NCI-H1436 (cell line): Measurements from ENCODE around the gene RGP1.
A peak's percentile ranks its signal among the peaks of the same experiment; 100 is the strongest.

ENCODE experiments used
- DNase-seq: peaks from one replicate; lab custom pipeline; 2025; lab: John Stamatoyannopoulos, UW

RGP1 gene

GRCh38 chr9:35719546-35719945 lies 29.5 kb upstream of the RGP1 start:
- no peak for DNase-seq

GRCh38 chr9:35723426-35723825 lies 25.7 kb upstream of the RGP1 start:
- no peak for DNase-seq

DNA sequence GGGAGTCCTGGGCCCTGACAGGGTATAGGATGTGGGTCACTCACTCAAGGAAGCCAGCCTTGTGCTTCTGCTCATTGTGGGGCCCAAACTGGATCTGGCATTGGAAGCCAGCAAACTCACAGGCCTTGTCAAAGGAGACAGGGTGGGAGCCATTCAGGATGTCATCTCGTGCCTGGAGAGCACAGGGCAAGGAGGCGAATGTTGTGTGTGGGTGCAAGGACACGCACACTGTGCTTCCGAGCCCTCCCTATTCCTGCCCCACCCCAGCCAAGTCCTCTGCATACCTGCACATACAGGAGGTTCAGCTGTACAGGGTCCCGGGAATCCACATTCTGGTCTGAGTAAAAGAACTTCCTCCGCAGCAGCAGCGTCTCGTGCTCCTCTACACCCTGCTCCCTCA lies 25.2 kb upstream of the RGP1 start:
- DNase-seq, result no peak

DNA sequence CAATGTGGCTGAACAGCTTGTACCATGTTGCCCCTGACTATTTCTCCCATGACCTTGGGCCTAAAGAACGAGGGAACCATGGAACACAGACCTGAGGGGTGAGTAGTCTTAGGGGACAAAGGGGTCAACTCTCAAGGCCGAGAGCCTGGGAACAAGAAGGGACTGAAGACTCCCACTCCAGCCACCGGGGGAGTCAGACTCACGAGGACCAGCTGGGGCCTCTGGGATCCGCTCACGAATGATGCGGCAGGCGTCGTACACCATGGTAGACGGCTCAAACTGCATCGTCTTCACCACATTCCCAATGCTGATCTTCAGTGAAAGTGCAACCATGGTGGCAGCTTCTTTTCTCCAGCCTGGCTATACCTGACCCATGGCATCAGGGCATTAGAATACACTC lies 23.7 kb upstream of the RGP1 start:
- no peak for DNase-seq

DNA sequence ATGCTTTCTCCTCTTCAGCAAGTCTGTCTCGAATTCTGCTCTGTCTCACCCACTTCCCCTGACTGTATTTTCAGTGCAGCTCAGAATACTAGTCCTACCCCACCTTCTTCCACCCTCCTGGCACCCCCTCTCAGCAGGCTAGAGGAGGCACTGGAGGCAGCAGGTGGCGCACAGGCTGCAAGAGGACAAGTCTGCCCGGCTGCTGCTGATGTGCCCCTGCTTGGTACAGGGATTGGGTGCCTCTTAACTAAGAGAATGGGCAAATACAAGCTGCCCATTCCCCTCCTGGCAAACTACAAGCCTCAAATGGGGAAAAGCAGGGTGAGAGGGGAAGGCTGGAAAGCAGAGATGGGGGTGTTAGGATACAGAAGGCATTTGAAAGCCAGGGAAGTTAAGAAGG lies 22.2 kb upstream of the RGP1 start:
- DNase-seq, result no peak

DNA sequence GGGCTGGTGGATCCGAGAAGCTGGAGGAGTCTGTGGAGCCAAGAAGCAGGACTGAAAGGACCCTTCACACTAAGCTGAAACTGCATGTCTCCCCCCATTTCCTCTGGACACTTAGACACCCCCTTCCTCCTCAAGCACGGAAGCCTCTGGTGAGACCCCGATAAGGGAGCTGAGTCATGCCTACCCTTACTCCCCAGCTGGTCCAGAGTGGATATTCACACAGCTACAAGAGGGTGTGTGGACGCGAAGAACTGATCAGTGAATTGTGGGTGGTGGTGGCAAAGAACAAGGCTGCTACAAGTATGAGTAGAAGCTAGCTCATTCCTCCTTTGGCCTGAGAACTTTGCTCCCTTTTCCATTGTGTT lies 21.4 kb upstream of the RGP1 start:
- no peak for DNase-seq

GRCh38 chr9:35728041-35728971 lies 20.8 kb upstream of the RGP1 start:
- no peak for DNase-seq

DNA sequence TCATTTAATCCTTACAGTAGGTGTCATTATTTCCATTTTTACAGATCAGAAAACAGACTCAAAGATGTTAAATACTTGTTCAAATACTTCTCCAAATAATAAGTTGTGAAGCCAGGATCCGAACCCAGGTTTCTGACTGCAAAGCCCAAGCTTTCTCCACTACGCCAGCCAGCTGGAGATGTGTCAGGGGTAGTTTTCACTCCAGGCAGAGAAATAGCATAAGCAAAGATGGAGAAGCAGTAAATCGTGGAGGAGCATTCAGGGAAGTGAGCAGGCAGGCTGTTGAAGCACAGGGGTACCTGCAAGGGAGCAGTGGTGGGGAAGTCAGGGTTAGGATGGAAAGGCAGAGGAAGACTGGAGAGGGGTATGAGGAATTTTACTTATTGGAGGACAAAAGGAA lies 20.0 kb upstream of the RGP1 start:
- DNase-seq, result no peak

DNA sequence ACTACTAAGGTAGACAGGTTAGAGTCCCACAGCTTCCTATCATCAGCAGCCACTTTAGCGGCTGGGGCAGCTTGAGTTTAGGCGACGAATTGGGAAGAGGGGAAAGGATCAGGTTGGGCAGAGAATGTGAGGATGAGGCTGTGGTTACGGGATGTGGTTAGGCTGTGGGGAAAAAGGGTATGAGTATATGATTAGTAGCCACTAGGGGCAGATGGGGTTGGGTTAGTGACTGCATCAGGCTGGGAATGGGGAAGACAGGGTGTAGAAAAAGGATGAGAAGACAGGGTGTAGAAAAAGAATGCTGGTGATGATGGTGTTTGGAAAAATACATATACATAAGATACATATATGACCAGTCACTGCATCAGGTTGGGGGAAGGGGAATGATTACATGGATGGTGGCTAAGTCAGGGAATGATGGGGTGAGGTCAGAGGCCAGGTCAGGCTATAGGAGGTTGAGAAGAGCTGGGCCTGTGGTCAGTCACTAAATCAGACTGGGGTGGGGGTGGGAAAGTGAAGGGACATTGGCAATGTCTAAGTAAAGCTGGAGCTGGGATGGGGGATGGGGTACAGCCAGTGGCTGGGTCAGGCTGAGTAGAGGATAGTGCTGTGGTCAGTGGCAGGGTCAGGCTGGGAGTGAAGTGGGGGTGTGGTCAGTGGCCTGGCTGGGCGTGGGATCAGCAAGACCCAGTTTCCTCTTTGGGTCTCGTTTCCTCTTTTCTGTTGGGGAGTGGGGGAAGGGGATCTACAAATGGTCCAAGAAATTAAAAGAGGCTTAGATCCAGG lies 19.2 kb upstream of the RGP1 start:
- no peak for DNase-seq

DNA sequence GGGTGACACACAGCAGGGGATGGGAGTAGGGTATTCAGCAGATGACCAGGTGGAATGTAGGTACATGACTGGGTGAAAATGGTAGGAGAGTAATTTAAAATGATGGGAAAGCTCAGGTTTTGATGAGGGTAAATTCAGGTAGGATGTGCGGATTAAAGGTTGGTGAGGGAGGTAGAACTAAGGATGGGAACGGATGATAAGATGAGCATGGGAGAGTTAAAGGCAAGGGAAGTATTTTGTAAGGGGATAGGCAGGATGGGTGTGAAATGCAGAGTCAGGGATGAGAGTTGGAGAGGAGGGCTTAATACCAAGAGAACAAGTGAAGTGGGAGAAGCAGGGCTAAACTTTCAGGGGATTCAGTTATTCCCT lies 18.6 kb upstream of the RGP1 start:
- no peak for DNase-seq

- DNase-seq, result no peak
Observed at GRCh38 chr9:35731415-35732184, 17.5 kb upstream of the RGP1 start.

- DNase-seq, result peak; percentile 95
Observed at GRCh38 chr9:35732185-35732799, 16.8 kb upstream of the RGP1 start, which contains the start of the genes CREB3 and TLN1. CREB3 (plus strand) TSS chr9:35732666; CDS start chr9:35732773, 107 bp downstream. TLN1 (minus strand) TSS chr9:35732195; CDS start chr9:35725694, 6,501 bp downstream.

- no peak for DNase-seq
Observed at GRCh38 chr9:35732800-35733541, 16.1 kb upstream of the RGP1 start.

- no peak for DNase-seq
Observed at GRCh38 chr9:35734096-35734495, 15.0 kb upstream of the RGP1 start.

DNA sequence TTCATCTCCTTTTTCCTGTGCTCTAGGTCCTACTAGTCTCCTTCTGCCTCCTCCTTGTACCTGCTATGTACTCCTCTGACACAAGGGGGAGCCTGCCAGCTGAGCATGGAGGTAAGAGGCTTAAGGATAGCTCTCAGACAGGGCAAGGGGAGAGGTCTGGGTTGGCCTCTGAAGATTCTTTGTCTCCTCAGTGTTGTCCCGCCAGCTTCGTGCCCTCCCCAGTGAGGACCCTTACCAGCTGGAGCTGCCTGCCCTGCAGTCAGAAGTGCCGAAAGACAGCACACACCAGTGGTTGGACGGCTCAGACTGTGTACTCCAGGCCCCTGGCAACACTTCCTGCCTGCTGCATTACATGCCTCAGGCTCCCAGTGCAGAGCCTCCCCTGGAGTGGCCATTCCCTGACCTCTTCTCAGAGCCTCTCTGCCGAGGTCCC lies 12.9 kb upstream of the RGP1 start:
- peak; percentile 56 for DNase-seq

DNA sequence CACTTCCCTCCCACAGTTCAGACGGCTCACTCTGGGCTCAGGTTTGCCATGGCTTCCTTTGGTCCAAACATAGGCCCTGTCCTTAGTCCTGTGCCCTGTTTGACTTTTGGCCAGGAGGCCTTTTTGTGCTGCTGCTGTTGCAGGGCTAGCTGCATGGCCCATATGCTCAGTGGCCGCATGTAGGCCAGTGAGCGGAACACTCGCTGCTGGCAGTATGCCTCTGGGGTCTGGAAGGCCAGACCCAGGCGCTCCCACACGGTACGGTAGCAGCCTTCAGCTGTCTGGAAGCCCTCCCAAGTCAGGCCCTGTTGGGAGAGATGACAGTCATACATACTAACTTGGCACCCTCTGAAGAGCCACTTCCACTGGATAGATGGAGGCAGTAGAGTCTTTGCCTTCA lies 11.9 kb upstream of the RGP1 start:
- no peak for DNase-seq

- DNase-seq, result no peak
Observed at GRCh38 chr9:35738186-35738585, 10.9 kb upstream of the RGP1 start.

DNA sequence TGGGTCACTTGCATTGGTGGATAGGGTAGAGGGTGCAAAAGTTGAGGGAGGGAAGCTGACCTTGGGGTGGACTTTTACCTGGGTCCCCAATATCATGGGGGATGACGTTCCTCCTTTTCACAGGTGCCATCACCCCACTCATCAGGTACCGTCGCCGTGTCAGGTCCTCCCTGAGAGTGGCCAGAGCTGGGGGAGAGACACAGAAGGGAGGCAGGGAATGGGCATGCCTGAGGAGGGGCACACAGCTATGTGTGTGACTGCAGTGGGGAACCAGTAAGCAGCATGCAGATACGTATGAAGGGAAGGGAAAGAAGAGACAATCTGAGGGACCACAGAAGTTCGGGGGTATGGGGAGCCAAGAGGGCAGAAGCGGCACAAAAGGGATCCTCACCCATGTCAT lies 10.2 kb upstream of the RGP1 start:
- DNase-seq, result no peak

DNA sequence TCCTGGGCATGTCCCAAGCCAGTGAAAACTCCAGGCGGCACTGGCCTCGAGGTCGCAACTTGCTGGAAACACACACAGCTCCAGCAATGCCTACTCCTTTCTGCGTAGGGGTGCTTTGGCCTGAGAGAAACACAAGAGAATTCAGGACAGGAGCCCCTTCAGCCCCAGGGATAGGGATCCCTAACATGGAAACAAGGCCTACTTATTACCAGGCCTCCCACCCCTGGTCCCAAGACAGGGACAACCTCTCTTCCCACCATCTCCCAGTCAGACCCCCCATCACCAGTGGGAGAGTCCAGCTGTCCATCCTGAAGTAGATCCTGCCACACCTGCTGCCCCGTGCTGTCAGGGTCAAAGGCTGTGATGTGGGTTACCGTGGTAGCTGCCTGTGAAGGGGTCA lies 8.8 kb upstream of the RGP1 start:
- DNase-seq, result no peak

DNA sequence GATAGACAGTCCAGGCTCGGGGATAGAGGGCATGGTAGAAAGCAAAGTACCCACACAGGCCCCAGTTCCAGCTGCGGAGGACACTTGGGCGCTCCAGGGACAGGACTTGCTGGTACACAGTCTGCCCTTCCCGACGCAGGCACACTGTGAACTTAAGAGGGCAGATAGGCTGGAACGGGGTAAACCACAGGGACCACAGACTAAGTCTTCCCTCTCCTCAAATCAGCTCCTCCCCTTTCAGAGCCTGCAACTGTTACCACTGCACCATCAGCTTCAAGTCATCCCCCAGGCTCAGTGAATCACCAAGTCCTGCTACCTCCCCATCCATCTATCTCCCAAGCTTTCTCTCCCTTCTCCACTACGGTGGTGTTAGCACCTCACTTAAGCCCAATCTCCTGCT lies 7.3 kb upstream of the RGP1 start:
- DNase-seq, result no peak

- no peak for DNase-seq
Observed at GRCh38 chr9:35743452-35743851, 5.6 kb upstream of the RGP1 start.
